HFF-Myc (cell line): Measurements from ENCODE around the gene NQO2.
"Not testable (repeated sequence)": the region's sequence is repeated elsewhere in the genome, so short reads cannot be mapped to it uniquely, and the experiment has no call there.

Experiments
- DNase-seq: peaks from one replicate; pipeline ENCODE4 v3.0.0-alpha.2; 2011; ENCODE audit warnings: low read depth; ENCODE audit errors: extremely low read depth
- H3K4me3 ChIP-seq: replicated peaks from 2 replicates; pipeline ENCODE4 v1.5.1; 2011; ENCODE audit warnings: low read depth, mild to moderate bottlenecking, control low read depth, low read length
- TF ChIP-seq, protein P1 (sequence below): IDR thresholded peaks from 2 replicates; pipeline ENCODE4 v1.5.1; 2012; ENCODE audit warnings: mild to moderate bottlenecking, low read depth, low read length, control low read depth; ENCODE audit errors: missing control alignments

Gene NQO2

DNA sequence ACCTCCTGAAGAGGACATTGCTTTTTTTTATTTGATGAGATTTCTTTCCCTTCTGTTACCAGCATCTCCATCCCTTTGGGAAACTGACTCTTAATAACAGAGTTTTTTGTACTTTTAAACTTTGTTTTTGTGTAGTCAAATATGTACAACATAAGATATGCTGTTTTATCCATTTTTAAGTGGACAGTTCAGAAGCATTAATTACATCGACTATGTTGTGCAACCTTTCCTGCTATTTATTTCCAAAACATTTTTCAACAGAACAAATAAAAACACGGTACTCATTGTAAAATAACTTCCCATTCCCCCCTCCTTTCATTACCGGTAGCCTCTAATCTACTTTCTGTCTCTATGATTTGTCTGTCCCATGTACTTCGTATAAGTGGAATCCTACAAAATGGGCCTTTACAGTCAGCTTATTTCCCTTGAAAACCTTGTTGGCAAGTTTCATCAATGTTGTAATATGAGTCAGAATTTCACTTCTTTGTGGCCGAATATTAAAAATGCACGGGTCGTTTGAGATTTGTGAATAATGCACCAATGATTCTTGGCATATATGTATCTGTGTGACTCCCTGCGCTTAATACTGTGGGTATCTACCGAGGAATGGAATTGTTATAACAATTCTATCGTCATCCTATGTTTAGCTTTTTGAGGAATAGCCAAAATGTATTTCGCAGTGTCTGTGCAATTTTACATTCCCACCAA, 57.5 kb downstream of the NQO2 start:
- no peak for DNase-seq
- TF ChIP-seq, protein P1, sequence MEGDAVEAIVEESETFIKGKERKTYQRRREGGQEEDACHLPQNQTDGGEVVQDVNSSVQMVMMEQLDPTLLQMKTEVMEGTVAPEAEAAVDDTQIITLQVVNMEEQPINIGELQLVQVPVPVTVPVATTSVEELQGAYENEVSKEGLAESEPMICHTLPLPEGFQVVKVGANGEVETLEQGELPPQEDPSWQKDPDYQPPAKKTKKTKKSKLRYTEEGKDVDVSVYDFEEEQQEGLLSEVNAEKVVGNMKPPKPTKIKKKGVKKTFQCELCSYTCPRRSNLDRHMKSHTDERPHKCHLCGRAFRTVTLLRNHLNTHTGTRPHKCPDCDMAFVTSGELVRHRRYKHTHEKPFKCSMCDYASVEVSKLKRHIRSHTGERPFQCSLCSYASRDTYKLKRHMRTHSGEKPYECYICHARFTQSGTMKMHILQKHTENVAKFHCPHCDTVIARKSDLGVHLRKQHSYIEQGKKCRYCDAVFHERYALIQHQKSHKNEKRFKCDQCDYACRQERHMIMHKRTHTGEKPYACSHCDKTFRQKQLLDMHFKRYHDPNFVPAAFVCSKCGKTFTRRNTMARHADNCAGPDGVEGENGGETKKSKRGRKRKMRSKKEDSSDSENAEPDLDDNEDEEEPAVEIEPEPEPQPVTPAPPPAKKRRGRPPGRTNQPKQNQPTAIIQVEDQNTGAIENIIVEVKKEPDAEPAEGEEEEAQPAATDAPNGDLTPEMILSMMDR = no peak
- H3K4me3 ChIP-seq = no peak overlapping the region

DNA sequence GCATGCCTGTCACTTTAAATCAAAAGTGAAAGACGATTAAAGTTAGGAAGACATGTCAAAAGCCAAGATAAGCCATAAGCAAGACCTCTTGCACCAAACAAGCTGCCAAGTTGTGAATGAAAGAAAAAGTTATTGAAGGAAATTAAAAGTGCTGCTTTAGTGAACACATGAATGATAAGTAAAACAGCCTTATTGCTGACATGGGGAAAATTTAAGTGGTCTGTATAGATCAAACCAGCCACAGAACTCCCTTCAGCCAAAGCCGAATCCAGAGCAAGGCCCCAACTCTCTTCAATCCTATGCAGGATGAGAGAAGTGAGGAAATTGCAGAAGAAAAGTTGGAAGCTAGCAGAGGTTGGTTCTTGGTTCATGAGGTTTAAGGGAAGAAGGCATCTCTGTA, 59.3 kb downstream of the NQO2 start:
- TF ChIP-seq, protein P1 = no peak
- H3K4me3 ChIP-seq = no peak overlapping the region
- no peak for DNase-seq

DNA sequence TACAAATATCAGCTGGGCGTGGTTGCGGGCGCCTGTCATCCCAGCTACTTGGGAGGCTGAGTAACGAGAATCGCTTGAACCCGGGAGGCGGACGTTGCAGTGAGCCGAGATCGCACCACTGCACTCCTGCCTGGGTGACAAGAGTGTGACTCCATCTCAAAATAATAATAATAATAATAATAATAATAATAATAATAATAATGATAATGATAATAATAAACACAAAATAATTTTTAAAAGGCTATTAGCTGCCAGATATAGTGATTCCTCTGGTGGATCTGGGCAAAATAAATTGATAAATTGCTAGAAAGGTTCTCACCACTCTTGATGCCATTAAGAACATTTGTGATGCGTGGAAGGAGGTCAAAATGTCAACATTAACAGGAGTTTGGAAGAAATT, 60.4 kb downstream of the NQO2 start:
- H3K4me3 ChIP-seq, DNase-seq: not testable (repeated sequence)

DNA sequence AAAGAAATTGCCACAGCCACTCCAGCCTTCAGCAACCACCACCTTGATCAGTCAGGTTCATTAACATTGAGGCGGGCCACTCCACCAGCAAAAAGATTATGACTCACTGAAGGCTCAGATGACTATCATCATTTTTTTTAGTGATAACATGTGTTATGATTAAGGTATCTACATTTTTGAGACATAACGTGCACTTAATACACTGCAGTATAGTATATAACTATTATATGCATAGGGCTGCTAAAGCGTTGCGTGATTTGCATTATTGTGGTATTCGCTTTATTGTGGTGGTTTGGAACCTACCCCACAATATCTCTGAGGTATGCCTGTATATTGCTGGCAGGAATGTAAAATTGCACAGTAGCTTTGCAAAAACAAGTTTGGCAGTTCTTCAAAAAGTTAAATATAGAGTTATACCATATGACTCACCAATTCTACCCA, 61.8 kb downstream of the NQO2 start:
- no peak overlapping the region for H3K4me3 ChIP-seq
- TF ChIP-seq, protein P1 = no peak
- no peak for DNase-seq

DNA sequence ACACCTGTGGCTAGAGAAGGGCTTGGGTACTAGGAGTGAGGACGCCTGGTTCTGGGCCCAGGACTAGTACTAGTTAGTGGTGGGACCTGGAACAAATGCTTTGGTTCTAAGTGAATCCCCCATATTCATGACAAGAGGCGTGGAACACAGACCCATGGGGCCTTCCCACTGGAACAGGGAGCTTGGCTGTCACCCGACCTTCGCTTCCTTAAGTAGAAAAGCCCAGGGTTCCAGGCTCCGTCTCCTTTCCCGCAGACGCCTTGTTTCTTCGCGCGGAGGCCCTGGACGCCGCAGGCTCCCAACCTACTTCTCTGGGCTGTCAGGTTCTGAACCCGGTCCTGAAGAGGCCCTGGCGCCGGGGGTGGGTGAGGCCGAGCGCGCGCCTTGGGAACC, 63.6 kb downstream of the NQO2 start:
- DNase-seq = not testable (repeated sequence)
- H3K4me3 ChIP-seq = peak overlapping the region; percentile 55

DNA sequence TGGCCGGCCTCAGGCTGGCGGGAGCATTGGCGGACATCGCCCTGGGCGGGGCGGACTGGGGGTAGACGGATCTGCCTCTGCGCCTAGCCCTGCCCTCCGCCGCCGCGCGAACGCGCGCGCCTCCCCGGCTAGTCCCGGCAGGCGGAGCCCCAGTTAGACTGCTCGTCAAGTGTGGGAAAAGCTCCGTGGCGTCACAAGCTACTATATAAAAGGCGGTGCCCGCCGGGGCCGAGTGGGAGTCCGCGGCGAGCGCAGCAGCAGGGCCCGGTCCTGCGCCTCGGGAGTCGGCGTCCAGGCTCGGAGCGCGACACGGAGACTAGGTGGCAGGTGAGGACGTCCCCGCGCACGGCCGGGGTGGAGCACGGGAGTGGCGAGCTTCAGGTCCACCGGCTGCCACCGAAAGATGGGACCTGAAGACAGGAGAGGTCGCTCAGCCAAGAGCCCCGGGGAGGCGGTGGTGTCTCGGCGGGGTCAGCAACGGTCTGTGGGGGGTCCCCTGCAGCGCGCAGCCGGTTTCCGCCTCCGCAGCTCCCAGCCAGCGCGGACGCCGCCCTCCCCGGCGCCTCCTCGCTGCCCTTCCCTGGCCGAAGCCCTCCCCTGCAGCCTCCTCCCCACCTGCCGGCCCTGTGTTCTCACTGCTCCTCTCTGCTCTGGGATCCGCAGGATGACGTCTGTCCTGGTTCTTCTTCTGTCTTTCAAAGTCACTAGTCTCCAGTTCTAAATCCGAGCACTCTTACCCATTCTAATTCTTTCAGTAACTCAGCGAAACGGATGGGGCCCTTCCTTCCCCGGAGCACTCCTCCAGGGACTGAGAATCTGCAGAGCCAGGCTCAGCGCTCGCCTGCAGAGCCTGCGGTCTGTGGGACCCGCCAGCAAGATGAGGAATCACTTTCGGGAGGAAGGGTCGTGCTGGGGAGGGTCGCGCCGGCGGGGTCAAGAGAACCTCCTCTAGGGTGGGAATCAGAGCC, 64.3 kb downstream of the NQO2 start:
- TF ChIP-seq, protein P1 = no peak
- H3K4me3 ChIP-seq = peak overlapping the region; percentile 55
- no peak for DNase-seq

DNA sequence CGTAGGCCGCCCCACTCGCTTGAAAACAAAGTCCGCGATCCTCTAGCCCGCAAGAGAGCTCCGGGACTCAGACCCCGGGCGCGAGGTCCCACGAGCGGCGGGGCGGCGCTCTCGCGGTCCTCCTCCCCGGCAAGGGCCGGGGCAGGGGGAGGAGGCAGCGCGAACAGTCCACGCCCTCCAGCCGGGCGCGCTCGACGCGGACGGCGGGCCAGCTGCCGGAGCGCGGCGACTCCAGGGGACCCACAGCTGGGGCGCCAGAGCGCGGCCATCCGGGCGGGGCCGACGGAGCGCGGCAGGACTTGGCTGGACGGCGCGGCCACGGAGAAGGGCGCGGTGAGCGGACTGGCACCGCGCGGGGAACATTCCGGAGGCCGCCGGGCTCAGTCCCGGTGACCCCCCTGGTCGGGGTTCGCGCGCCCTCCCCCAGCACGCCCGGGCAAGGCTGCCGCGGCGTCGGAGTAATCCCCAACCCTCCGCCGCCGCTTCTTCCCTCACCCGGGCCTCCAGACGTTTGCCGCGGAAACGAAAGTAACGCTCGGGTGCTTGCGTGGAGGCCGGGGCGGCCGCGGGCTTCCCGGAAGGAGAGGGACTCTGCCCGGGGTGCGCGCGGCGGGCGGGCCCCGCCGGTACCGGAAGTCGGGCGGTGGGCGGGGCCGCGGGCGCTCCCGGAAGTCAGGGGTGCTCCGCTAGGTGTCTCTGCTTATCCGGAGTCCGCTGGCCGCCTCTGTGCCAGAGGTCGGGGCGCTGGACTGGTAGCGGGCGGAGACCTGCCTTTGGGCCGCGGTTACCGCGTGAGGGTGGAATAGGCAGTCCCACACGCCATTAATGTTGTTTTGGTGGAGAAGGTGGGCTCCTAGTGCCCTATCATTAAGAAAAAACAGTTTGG, 68.9 kb downstream of the NQO2 start, which contains the start of gene RIPK1:
Gene RIPK1 (plus strand): TSS at position 166 of the 886 bp plus-strand sequence. CDS start 8,330 bp downstream, outside the sequence.
- TF ChIP-seq, protein P1 = peak; percentile 14
- DNase-seq = no peak

More for the DNA sequence above, 68.9 kb downstream of the NQO2 start, which contains the start of gene RIPK1:
- H3K4me3 ChIP-seq = peak within 1 kb of the TSS; percentile 50
